Measurements from ENCODE around the gene TKTL2. TPM values are rescaled to one million over a fixed set of nuclear protein-coding genes. Genes with fewer than 3 reads are reported as not detected.

TKTL2 gene
- total RNA-seq, 1 donor from 2014 or later, result not detected

DNA sequence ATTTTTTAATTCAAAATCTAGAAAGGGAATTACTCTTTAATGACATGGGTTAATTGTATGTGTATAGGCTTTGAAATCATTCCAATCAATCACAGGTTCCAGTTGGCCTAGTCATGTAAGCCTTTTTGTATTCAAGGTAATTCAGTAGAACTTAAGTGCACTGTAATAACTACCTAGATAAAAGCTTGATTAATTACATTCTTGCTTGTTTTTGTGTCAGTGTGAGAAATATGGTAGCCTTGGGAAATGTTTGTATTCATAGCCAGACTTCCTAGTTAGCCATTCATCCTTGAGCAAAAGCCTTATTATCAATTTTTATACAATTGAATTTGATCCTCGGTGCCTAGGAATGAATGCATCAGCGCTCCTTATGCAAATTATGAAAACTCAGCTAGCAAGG is 33.5 kb downstream of the TKTL2 start:
- Histone ChIP-seq H3K4me3 (no peak overlapping the region), H3K9ac (no peak overlapping the region), H3K36me3 (no peaks in the 10 kb centered on the region), H3K4me2 (no peak overlapping the region), H3F3A (ENCODE audit: low read depth) (no peaks in the 10 kb centered on the region), H4K20me1 (ENCODE audit: low read depth) (no peaks in the 10 kb centered on the region), H2AFZ (replicated peaks) (no peak overlapping the region), H3K9me3 (ENCODE audit: low read depth) (no peaks in the 10 kb centered on the region), H3K79me2 (ENCODE audit: low read depth) (no peaks in the 10 kb centered on the region), H3K27me3 (no peaks in the 10 kb centered on the region), H3K27ac (no peak overlapping the region), H3K4me1 (no peaks in the 10 kb centered on the region)
- H3K36me3 Mint-ChIP-seq, result no peaks in the 10 kb centered on the region
- no peaks in the 10 kb centered on the region for H3K9me3 Mint-ChIP-seq
- H3K27me3 Mint-ChIP-seq (ENCODE audit: insufficient read depth, low read depth), result no peaks in the 10 kb centered on the region
- no peak for DNase-seq (ENCODE audit: low spot score)
- TF ChIP-seq EZH2 (IDR thresholded peaks at IDR 0.05) (no peak), EZH2phosphoT487 (IDR thresholded peaks at IDR 0.05) (no peak)
- TF ChIP-seq, protein P1, sequence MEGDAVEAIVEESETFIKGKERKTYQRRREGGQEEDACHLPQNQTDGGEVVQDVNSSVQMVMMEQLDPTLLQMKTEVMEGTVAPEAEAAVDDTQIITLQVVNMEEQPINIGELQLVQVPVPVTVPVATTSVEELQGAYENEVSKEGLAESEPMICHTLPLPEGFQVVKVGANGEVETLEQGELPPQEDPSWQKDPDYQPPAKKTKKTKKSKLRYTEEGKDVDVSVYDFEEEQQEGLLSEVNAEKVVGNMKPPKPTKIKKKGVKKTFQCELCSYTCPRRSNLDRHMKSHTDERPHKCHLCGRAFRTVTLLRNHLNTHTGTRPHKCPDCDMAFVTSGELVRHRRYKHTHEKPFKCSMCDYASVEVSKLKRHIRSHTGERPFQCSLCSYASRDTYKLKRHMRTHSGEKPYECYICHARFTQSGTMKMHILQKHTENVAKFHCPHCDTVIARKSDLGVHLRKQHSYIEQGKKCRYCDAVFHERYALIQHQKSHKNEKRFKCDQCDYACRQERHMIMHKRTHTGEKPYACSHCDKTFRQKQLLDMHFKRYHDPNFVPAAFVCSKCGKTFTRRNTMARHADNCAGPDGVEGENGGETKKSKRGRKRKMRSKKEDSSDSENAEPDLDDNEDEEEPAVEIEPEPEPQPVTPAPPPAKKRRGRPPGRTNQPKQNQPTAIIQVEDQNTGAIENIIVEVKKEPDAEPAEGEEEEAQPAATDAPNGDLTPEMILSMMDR (IDR thresholded peaks at IDR 0.05), result no peak
- H3K4me3 Mint-ChIP-seq, result no peak overlapping the region
- no peak overlapping the region for H3K27ac Mint-ChIP-seq
- H3K4me1 Mint-ChIP-seq, result no peaks in the 10 kb centered on the region

Other genes starting within 250 kb of the TKTL2 start
- gene NPY1R, start 141.2 kb downstream of the TKTL2 start, total RNA-seq (ENCODE audit: low replicate concordance), result 4.6 and 7.9 TPM in 2 replicates
- 1.1 and 1.3 TPM in 2 replicates for gene NPY5R, start 129.9 kb downstream of the TKTL2 start, total RNA-seq (ENCODE audit: low replicate concordance)
- gene TMA16, start 20.9 kb upstream of the TKTL2 start, total RNA-seq (ENCODE audit: low replicate concordance), result 45.2 and 78.5 TPM in 2 replicates